ENCODE measurements around the gene RPIA.

DNA sequence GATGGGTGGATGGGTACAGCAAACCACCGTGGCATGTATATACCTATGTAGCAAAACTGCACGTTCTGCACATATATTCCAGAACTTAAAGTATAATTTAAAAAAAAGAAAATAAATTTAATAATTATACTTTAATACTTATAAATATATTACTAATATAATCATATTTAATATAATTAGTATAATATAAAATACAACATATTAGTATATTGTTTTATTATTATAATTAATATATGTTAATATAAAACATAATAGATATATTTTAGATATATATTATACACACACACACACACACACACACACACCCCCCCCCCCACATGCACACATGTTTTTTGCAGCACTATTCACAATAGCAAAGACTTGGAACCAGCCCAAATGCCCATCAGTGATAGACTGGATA is 29.8 kb downstream of the RPIA start:
- TF ChIP-seq NFYB (IDR thresholded peaks at IDR 0.05; ENCODE audit: extremely low read depth, insufficient read length) (no peak), BRD4 (IDR thresholded peaks at IDR 0.05) (no peak), SAP30 (IDR thresholded peaks at IDR 0.05; ENCODE audit: borderline replicate concordance, insufficient read depth, low read depth, low read length, poor library complexity, severe bottlenecking) (no peak), CTBP1 (IDR thresholded peaks at IDR 0.05; ENCODE audit: borderline replicate concordance) (no peak), ZBTB7A (IDR thresholded peaks at IDR 0.05; ENCODE audit: borderline replicate concordance, control insufficient read depth, low read depth, low read length) (no peak), MEIS2 (IDR thresholded peaks at IDR 0.05; ENCODE audit: partially characterized antibody) (no peak), ZNF583 (CRISPR knock-in tag; IDR thresholded peaks at IDR 0.05) (no peak), ZNF324 (CRISPR knock-in tag; IDR thresholded peaks at IDR 0.05) (no peak), BRF1 (IDR thresholded peaks at IDR 0.05; ENCODE audit: borderline replicate concordance, extremely low read depth, insufficient read length) (no peak), CBX5 (IDR thresholded peaks at IDR 0.05; ENCODE audit: borderline replicate concordance, low read depth) (no peak)
- TF ChIP-seq, protein P1, sequence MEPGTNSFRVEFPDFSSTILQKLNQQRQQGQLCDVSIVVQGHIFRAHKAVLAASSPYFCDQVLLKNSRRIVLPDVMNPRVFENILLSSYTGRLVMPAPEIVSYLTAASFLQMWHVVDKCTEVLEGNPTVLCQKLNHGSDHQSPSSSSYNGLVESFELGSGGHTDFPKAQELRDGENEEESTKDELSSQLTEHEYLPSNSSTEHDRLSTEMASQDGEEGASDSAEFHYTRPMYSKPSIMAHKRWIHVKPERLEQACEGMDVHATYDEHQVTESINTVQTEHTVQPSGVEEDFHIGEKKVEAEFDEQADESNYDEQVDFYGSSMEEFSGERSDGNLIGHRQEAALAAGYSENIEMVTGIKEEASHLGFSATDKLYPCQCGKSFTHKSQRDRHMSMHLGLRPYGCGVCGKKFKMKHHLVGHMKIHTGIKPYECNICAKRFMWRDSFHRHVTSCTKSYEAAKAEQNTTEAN (CRISPR knock-in tag; IDR thresholded peaks at IDR 0.05) = no peak
- TF ChIP-seq, protein P2, sequence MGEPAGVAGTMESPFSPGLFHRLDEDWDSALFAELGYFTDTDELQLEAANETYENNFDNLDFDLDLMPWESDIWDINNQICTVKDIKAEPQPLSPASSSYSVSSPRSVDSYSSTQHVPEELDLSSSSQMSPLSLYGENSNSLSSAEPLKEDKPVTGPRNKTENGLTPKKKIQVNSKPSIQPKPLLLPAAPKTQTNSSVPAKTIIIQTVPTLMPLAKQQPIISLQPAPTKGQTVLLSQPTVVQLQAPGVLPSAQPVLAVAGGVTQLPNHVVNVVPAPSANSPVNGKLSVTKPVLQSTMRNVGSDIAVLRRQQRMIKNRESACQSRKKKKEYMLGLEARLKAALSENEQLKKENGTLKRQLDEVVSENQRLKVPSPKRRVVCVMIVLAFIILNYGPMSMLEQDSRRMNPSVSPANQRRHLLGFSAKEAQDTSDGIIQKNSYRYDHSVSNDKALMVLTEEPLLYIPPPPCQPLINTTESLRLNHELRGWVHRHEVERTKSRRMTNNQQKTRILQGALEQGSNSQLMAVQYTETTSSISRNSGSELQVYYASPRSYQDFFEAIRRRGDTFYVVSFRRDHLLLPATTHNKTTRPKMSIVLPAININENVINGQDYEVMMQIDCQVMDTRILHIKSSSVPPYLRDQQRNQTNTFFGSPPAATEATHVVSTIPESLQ (CRISPR knock-in tag; IDR thresholded peaks at IDR 0.05) = no peak
- TF ChIP-seq, protein P3, sequence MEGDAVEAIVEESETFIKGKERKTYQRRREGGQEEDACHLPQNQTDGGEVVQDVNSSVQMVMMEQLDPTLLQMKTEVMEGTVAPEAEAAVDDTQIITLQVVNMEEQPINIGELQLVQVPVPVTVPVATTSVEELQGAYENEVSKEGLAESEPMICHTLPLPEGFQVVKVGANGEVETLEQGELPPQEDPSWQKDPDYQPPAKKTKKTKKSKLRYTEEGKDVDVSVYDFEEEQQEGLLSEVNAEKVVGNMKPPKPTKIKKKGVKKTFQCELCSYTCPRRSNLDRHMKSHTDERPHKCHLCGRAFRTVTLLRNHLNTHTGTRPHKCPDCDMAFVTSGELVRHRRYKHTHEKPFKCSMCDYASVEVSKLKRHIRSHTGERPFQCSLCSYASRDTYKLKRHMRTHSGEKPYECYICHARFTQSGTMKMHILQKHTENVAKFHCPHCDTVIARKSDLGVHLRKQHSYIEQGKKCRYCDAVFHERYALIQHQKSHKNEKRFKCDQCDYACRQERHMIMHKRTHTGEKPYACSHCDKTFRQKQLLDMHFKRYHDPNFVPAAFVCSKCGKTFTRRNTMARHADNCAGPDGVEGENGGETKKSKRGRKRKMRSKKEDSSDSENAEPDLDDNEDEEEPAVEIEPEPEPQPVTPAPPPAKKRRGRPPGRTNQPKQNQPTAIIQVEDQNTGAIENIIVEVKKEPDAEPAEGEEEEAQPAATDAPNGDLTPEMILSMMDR (IDR thresholded peaks at IDR 0.05 in 2 of 3, conservative IDR thresholded peaks at IDR 0.05 in 1 of 3; ENCODE audit: insufficient read depth in 2 of 3, low read depth in 1 of 3, low read length in 3 of 3) = no peak
